AG20443 (cell line): Measurements from ENCODE around the gene RTP1.

Source experiments
- DNase-seq: peaks from one replicate; pipeline ENCODE4 v3.0.0; 2012; ENCODE audit warnings: low spot score, mixed read lengths

RTP1 gene

DNA sequence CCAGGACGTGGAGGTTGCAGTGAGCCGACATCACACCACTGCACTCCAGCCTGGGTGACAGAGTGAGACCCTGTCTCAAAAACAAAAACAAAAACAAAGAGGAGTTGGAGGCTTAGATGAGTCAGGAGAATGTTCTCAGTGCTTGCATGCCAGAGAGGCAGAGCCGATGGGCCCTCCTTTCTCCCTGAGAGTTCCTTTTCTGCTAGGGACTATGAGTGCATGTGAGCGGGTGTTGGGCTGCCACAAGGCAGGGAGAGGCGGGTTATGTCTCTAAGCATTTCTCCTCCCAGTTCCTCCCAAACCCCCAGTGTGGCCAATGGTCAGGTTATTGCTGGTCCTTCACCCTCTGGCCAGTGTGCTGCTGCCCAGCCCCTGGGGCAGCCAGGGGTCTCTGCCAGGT lies 45.1 kb downstream of the RTP1 start:
- peak; percentile 33 for DNase-seq

DNA sequence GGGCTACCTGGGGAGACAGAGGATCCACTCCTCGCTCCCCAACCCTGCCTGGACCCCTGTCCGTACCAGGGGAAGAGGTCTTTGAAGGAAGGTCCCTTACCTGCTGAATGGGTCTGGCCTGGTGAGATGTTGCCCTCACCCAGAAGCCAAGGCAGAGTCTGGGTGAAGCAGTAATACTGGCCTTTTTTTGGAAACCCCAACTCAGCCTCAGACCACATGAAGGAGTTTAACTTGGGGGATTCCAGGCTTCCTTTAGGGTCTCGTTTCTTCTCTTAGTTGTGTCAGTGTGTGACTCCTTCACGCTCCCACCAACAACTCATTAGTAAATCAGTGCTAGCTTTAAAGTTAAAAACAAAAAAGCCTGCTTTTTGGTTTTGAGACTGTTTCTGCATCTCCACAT lies 45.6 kb downstream of the RTP1 start:
- DNase-seq, result no peak

DNA sequence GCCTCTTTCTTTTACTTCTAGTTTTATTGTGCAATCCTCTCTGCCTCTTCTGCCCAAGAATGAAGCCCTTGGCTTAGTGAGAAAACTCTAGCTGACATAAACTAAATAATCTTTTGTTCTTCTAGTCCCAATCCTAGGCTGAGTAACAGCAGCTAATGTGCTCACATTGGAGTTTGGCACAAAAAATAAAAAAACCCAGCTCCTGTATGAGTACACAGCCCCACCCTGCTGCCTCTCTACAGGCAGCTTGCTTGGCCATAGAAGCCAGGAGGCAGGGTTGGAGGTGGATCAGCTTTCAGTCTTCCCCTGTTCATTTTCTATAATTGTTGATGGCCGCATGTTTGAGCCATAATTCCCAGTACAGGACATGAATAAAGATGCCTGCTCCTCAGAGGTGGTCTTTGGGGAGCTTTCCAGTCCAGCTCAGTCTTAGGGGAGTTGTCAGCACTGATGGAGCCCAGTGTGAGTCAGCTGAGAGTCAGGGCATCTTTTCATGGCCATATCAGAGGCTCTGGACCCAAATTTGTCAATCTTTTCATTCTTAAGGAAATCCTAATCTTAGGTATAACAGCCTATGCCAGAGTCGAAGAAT lies 46.7 kb downstream of the RTP1 start:
- peak; percentile 74 for DNase-seq

DNA sequence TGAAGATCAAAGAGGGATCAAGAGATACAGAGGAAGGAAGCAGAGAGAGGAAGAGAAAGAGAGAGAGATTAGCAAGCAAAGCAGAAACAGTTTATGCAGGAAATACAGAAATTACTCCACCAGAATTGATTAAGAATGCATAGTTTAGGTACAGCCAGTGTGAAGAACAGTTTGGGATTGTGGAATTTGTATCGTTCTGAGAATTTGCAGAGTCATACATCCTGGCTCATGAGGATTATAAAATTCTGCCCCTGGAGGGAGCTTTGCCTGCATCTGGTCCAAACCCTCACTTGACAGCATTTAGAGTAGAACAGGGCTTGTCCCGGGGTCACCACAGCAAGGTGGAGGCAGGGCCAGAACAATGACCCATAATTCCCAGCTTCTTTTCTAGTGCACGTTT lies 50.1 kb downstream of the RTP1 start:
- no peak for DNase-seq
